Measurements from ENCODE around the gene HECTD1.
"Not testable (repeated sequence)": the region's sequence is repeated elsewhere in the genome, so short reads cannot be mapped to it uniquely, and the experiment has no call there.

The HECTD1 gene

DNA sequence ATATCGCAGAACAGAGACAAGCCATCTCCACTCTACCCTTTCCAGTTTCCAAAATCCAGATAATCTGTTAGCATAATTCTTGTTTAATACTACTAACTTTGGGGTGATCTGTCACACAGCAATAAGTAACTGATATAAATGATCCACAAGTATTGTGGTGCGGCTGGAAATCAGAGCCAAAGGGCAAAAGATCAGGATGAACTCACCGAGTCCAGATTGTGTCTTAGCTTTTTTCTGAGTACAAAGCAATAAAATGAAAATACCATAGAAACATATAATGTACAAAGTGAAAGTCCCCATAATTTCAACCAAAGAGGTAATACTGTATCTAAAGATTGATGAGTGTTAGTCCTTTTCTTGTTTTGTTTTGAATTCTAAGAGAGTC, 17.4 kb downstream of the HECTD1 start:
- no peak overlapping the region for H3K4me3 ChIP-seq (ENCODE audit: low read length)
- H3K27me3 ChIP-seq (ENCODE audit: control insufficient read depth, insufficient read depth, low read length): no peaks in the 10 kb centered on the region
- H3K4me1 ChIP-seq (ENCODE audit: control insufficient read depth, low read depth, low read length): no peaks in the 10 kb centered on the region
- H3K9ac ChIP-seq (ENCODE audit: low read length): no peak overlapping the region
- H3K9me3 ChIP-seq (ENCODE audit: control insufficient read depth, low read depth, low read length): no peaks in the 10 kb centered on the region
- no peak overlapping the region for H3K27ac ChIP-seq (ENCODE audit: low read length)
- peaks cover 6% of the 10 kb centered on the region for H3K36me3 ChIP-seq (ENCODE audit: control insufficient read depth, low read depth, low read length)

GRCh38 chr14:31189346-31190218, 18.0 kb downstream of the HECTD1 start:
- Histone ChIP-seq H3K4me1 (ENCODE audit: control insufficient read depth, low read depth, low read length) (no peaks in the 10 kb centered on the region), H3K9ac (ENCODE audit: low read length) (no peak overlapping the region), H3K4me3 (ENCODE audit: low read length) (no peak overlapping the region), H3K36me3 (ENCODE audit: control insufficient read depth, low read depth, low read length) (peaks cover 6% of the 10 kb centered on the region), H3K27me3 (ENCODE audit: control insufficient read depth, insufficient read depth, low read length) (no peaks in the 10 kb centered on the region), H3K27ac (ENCODE audit: low read length) (no peak overlapping the region), H3K9me3 (ENCODE audit: control insufficient read depth, low read depth, low read length) (no peaks in the 10 kb centered on the region)

- Histone ChIP-seq H3K9me3 (ENCODE audit: control insufficient read depth, low read depth, low read length) (no peaks in the 10 kb centered on the region), H3K4me1 (ENCODE audit: control insufficient read depth, low read depth, low read length) (no peaks in the 10 kb centered on the region), H3K4me3 (ENCODE audit: low read length) (no peak overlapping the region), H3K36me3 (ENCODE audit: control insufficient read depth, low read depth, low read length) (peaks cover 4% of the 10 kb centered on the region), H3K9ac (ENCODE audit: low read length) (no peak overlapping the region), H3K27me3 (ENCODE audit: control insufficient read depth, insufficient read depth, low read length) (no peaks in the 10 kb centered on the region), H3K27ac (ENCODE audit: low read length) (no peak overlapping the region)
Measured at GRCh38 chr14:31188744-31189143, 18.8 kb downstream of the HECTD1 start.

GRCh38 chr14:31182016-31182415, 25.6 kb downstream of the HECTD1 start:
- not testable (repeated sequence) for H3K27me3 ChIP-seq (ENCODE audit: control insufficient read depth, insufficient read depth, low read length); H3K36me3 ChIP-seq (ENCODE audit: control insufficient read depth, low read depth, low read length); H3K4me1 ChIP-seq (ENCODE audit: control insufficient read depth, low read depth, low read length); H3K27ac ChIP-seq (ENCODE audit: low read length); H3K4me3 ChIP-seq (ENCODE audit: low read length); H3K9ac ChIP-seq (ENCODE audit: low read length); H3K9me3 ChIP-seq (ENCODE audit: control insufficient read depth, low read depth, low read length)

GRCh38 chr14:31181271-31181670, 26.3 kb downstream of the HECTD1 start:
- Histone ChIP-seq H3K9me3 (ENCODE audit: control insufficient read depth, low read depth, low read length) (no peaks in the 10 kb centered on the region), H3K4me1 (ENCODE audit: control insufficient read depth, low read depth, low read length) (no peaks in the 10 kb centered on the region), H3K36me3 (ENCODE audit: control insufficient read depth, low read depth, low read length) (peaks cover 10% of the 10 kb centered on the region), H3K27me3 (ENCODE audit: control insufficient read depth, insufficient read depth, low read length) (no peaks in the 10 kb centered on the region), H3K9ac (ENCODE audit: low read length) (no peak overlapping the region), H3K4me3 (ENCODE audit: low read length) (no peak overlapping the region), H3K27ac (ENCODE audit: low read length) (no peak overlapping the region)

DNA sequence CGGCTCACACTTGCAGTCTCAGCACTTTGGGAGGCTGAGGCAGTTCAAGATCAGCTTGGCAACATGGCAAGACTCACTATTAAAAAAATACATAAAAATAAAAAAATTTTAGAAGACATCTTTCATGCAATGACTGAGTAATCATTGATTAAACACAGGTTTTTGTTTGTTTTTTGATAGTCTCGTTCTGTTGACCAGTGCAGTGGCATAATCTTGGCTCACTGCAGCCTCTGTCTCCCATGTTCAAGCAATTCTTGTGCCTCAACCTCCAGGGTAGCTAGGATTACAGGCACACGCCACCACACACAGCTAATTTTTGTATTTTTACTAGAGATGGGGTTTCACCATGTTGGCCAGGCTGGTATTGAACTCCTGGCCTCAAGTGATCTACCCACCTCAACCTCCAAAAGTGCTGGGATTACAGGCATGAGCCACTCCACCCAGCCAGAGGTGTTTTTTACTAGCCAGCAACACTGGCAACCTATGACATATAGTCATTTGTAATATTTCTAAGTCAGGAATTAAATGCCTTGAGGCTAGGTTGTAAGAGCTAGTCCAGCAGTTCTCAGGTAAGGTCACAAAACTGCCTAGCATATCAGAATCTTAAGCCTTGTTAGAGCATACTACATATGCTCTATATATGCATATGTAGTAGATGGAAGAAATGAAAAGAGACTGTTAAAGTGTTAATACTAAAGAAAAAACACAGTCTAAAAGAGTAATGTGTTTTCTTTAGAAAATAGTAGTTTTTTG, 27.1 kb downstream of the HECTD1 start:
- H3K36me3 ChIP-seq (ENCODE audit: control insufficient read depth, low read depth, low read length): peaks cover 13% of the 10 kb centered on the region

GRCh38 chr14:31174433-31174832, 33.2 kb downstream of the HECTD1 start:
- Histone ChIP-seq H3K9me3 (ENCODE audit: control insufficient read depth, low read depth, low read length) (no peaks in the 10 kb centered on the region), H3K27ac (ENCODE audit: low read length) (no peak overlapping the region), H3K9ac (ENCODE audit: low read length) (no peak overlapping the region), H3K4me1 (ENCODE audit: control insufficient read depth, low read depth, low read length) (no peaks in the 10 kb centered on the region), H3K27me3 (ENCODE audit: control insufficient read depth, insufficient read depth, low read length) (no peaks in the 10 kb centered on the region), H3K4me3 (ENCODE audit: low read length) (no peak overlapping the region), H3K36me3 (ENCODE audit: control insufficient read depth, low read depth, low read length) (peaks cover 45% of the 10 kb centered on the region)

More for the DNA sequence above, 27.1 kb downstream of the HECTD1 start:
- H3K27me3 ChIP-seq (ENCODE audit: control insufficient read depth, insufficient read depth, low read length): no peaks in the 10 kb centered on the region
- no peak overlapping the region for H3K4me3 ChIP-seq (ENCODE audit: low read length)
- H3K9me3 ChIP-seq (ENCODE audit: control insufficient read depth, low read depth, low read length): no peaks in the 10 kb centered on the region
- H3K9ac ChIP-seq (ENCODE audit: low read length): no peak overlapping the region
- no peaks in the 10 kb centered on the region for H3K4me1 ChIP-seq (ENCODE audit: control insufficient read depth, low read depth, low read length)
- H3K27ac ChIP-seq (ENCODE audit: low read length): no peak overlapping the region

- H3K9me3 ChIP-seq (ENCODE audit: control insufficient read depth, low read depth, low read length): no peaks in the 10 kb centered on the region
- peaks cover 51% of the 10 kb centered on the region for H3K36me3 ChIP-seq (ENCODE audit: control insufficient read depth, low read depth, low read length)
- no peaks in the 10 kb centered on the region for H3K4me1 ChIP-seq (ENCODE audit: control insufficient read depth, low read depth, low read length)
- no peak overlapping the region for H3K27ac ChIP-seq (ENCODE audit: low read length)
- H3K9ac ChIP-seq (ENCODE audit: low read length): no peak overlapping the region
- H3K4me3 ChIP-seq (ENCODE audit: low read length): no peak overlapping the region
- H3K27me3 ChIP-seq (ENCODE audit: control insufficient read depth, insufficient read depth, low read length): no peaks in the 10 kb centered on the region
Measured at GRCh38 chr14:31173120-31173837, 34.3 kb downstream of the HECTD1 start.

- no peak overlapping the region for H3K27ac ChIP-seq (ENCODE audit: low read length)
- no peaks in the 10 kb centered on the region for H3K4me1 ChIP-seq (ENCODE audit: control insufficient read depth, low read depth, low read length)
- H3K4me3 ChIP-seq (ENCODE audit: low read length): no peak overlapping the region
- no peaks in the 10 kb centered on the region for H3K27me3 ChIP-seq (ENCODE audit: control insufficient read depth, insufficient read depth, low read length)
- no peaks in the 10 kb centered on the region for H3K9me3 ChIP-seq (ENCODE audit: control insufficient read depth, low read depth, low read length)
- H3K36me3 ChIP-seq (ENCODE audit: control insufficient read depth, low read depth, low read length): peaks cover 54% of the 10 kb centered on the region
- no peak overlapping the region for H3K9ac ChIP-seq (ENCODE audit: low read length)
Measured at GRCh38 chr14:31172084-31172483, 35.5 kb downstream of the HECTD1 start.

DNA sequence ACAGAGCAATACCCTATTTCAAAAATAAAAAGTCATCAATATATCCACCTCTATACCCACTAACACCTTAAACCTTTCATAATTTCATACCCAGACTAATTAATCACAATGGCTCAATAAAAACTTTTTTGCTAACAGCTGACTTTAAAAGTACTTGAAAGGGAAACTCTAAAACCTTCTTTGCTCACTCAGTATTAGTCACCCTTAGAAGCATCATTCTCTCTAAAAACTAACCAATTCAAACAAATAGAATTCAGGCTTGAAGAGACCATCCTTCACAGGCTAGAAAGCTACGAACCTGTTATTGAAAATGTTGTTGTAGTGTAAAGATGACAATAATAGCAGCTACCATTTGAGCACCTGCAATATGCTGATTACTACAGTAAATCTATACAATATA, 37.2 kb downstream of the HECTD1 start:
- Histone ChIP-seq H3K9ac (ENCODE audit: low read length) (no peak overlapping the region), H3K27ac (ENCODE audit: low read length) (no peak overlapping the region), H3K4me1 (ENCODE audit: control insufficient read depth, low read depth, low read length) (no peaks in the 10 kb centered on the region), H3K27me3 (ENCODE audit: control insufficient read depth, insufficient read depth, low read length) (no peaks in the 10 kb centered on the region), H3K36me3 (ENCODE audit: control insufficient read depth, low read depth, low read length) (peaks cover 58% of the 10 kb centered on the region), H3K9me3 (ENCODE audit: control insufficient read depth, low read depth, low read length) (no peaks in the 10 kb centered on the region), H3K4me3 (ENCODE audit: low read length) (no peak overlapping the region)

DNA sequence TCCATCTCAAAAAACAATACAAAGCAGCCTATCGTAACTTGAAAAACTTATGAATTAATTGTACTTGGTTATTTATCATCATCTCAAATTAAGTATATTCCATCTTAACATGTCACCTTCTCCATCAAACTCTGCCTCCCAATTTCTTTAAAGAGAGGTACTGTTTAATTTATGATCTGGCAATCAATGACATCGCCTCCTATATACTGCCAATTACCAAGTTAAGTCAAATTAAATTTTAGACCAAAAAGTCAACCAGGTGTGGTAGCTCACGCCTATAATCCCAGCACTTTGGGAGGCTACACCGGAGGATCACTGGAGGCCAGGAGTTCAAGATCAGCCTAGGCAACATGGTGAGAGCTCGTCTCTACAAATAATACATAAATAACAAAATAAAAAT, 37.7 kb downstream of the HECTD1 start:
- H3K27ac ChIP-seq (ENCODE audit: low read length): no peak overlapping the region
- H3K9me3 ChIP-seq (ENCODE audit: control insufficient read depth, low read depth, low read length): no peaks in the 10 kb centered on the region
- peaks cover 58% of the 10 kb centered on the region for H3K36me3 ChIP-seq (ENCODE audit: control insufficient read depth, low read depth, low read length)
- H3K4me1 ChIP-seq (ENCODE audit: control insufficient read depth, low read depth, low read length): no peaks in the 10 kb centered on the region
- no peak overlapping the region for H3K4me3 ChIP-seq (ENCODE audit: low read length)
- H3K27me3 ChIP-seq (ENCODE audit: control insufficient read depth, insufficient read depth, low read length): no peaks in the 10 kb centered on the region
- H3K9ac ChIP-seq (ENCODE audit: low read length): no peak overlapping the region
